K562 (cell line): Measurements from ENCODE around the gene NEMF. TPM values are rescaled to one million over a fixed set of nuclear protein-coding genes. Genes with fewer than 3 reads are reported as not detected.

Experiments used
- ATF1 ChIP-seq, 2 experiments: fragments of 450-650 bp in 1 of 2; IDR thresholded peaks; 2 replicates each; pipeline ENCODE4 v1.6.1; 2016; ENCODE audit warnings: missing compliant biosample characterization in 1 of 2, missing genetic modification characterization in 1 of 2
- BRCA1 ChIP-seq, 2 experiments: fragments of 450-650 bp in 1 of 2; sonication (generic) in 1 of 2; formaldehyde crosslinking in 1 of 2; IDR thresholded peaks; 2 replicates each; pipeline versions ENCODE4 v1.5.0 to v1.6.1; 2017 to 2020; ENCODE audit warnings: mild to moderate bottlenecking in 1 of 2, missing genetic modification reagents in 1 of 2
- CBX2 ChIP-seq: fragments of 200-600 bp; sonication (generic); IDR thresholded peaks from one replicate; pipeline ENCODE4 v1.6.1; 2012; ENCODE audit warnings: mild to moderate bottlenecking, low read length, inconsistent platforms; ENCODE audit not compliant: insufficient read depth, poor library complexity, severe bottlenecking
- CBX3 ChIP-seq, 2 experiments: IDR thresholded peaks; 1 replicate in 1 of 2; 2 replicates in 1 of 2; pipeline ENCODE4 v1.6.1; 2012; ENCODE audit warnings: inconsistent platforms in 2 of 2, low read length in 2 of 2, borderline replicate concordance in 1 of 2, control low read depth in 1 of 2
- DNMT1 ChIP-seq: fragments of 450-650 bp; IDR thresholded peaks from 2 replicates; pipeline ENCODE4 v1.6.1; 2016; ENCODE audit warnings: antibody characterized with exemption, mild to moderate bottlenecking
- GABPA ChIP-seq: fragments of 200-800 bp; sonication (Bioruptor generic); conservative IDR thresholded peaks from 2 replicates; pipeline ENCODE4 v1.6.1; 2016; ENCODE audit warnings: low read depth, missing genetic modification characterization, missing compliant biosample characterization
- HLTF ChIP-seq: fragments of 450-650 bp; IDR thresholded peaks from 2 replicates; pipeline ENCODE4 v1.6.1; 2016
- MCM3 ChIP-seq: fragments of 450-650 bp; IDR thresholded peaks from 2 replicates; pipeline ENCODE4 v1.6.1; 2016
- MYC ChIP-seq, 2 experiments: fragments of 250-450 bp in 1 of 2; sonication (Bioruptor Pico) in 1 of 2; IDR thresholded peaks; 2 replicates each; pipeline versions ENCODE4 v1.5.1 to v1.6.1; 2012 to 2021; ENCODE audit warnings: low read depth in 2 of 2, borderline replicate concordance in 1 of 2, improper control_type of control experiment in 1 of 2, low read length in 1 of 2, mild to moderate bottlenecking in 1 of 2, moderate library complexity in 1 of 2
- NCOA1 ChIP-seq: fragments of 450-650 bp; IDR thresholded peaks from 2 replicates; pipeline ENCODE4 v1.6.1; 2016; ENCODE audit warnings: low read depth
- NCOR1 ChIP-seq: fragments of 450-650 bp; IDR thresholded peaks from 2 replicates; pipeline ENCODE4 v1.6.1; 2016; ENCODE audit warnings: mild to moderate bottlenecking, moderate library complexity
- RB1 ChIP-seq: fragments of 450-650 bp; IDR thresholded peaks from 2 replicates; pipeline ENCODE4 v1.6.1; 2017; ENCODE audit warnings: low read depth, mild to moderate bottlenecking
- RBBP5 ChIP-seq: fragments of 200-600 bp; sonication (generic); IDR thresholded peaks from 2 replicates; pipeline ENCODE4 v1.6.1; 2012; ENCODE audit warnings: borderline replicate concordance, mild to moderate bottlenecking, low read length, control low read depth, inconsistent platforms; ENCODE audit not compliant: insufficient read depth, poor library complexity, severe bottlenecking
- RBM25 ChIP-seq: fragments of 200-400 bp; formaldehyde crosslinking; IDR thresholded peaks from 2 replicates; pipeline ENCODE4 v1.6.1; 2018; ENCODE audit warnings: low read length, low read depth, moderate library complexity; ENCODE audit not compliant: severe bottlenecking
- RFX1 ChIP-seq: fragments of 450-650 bp; IDR thresholded peaks from 2 replicates; pipeline ENCODE4 v1.6.1; 2016; ENCODE audit warnings: mild to moderate bottlenecking, moderate library complexity
- SMARCA4 ChIP-seq: fragments of 450-650 bp; IDR thresholded peaks from 2 replicates; pipeline ENCODE4 v1.6.1; 2016
- SRSF1 ChIP-seq: fragments of 200-400 bp; formaldehyde crosslinking; IDR thresholded peaks from 2 replicates; pipeline ENCODE4 v1.6.1; 2017; ENCODE audit warnings: mild to moderate bottlenecking, low read depth, low read length, moderate library complexity
- TARDBP ChIP-seq: fragments of 450-650 bp; IDR thresholded peaks from 2 replicates; pipeline ENCODE4 v1.6.1; 2016
- TCF7 ChIP-seq: sonication (generic); IDR thresholded peaks from 2 replicates; pipeline ENCODE4 v1.6.1; 2016; ENCODE audit warnings: antibody characterized with exemption, borderline replicate concordance
- ZNF12 ChIP-seq: sonication (generic); formaldehyde crosslinking; IDR thresholded peaks from 2 replicates; pipeline ENCODE4 v1.4.0; 2020; ENCODE audit warnings: mild to moderate bottlenecking, missing genetic modification reagents
- ZNF174 ChIP-seq: fragments of 250-450 bp; sonication (Bioruptor Pico); IDR thresholded peaks from 2 replicates; pipeline ENCODE4 v1.4.0; 2020; ENCODE audit warnings: mild to moderate bottlenecking
- ZNF282 ChIP-seq: sonication (generic); formaldehyde crosslinking; IDR thresholded peaks from 2 replicates; pipeline ENCODE4 v1.8.1; 2023; ENCODE audit warnings: missing genetic modification reagents
- ZNF778 ChIP-seq: fragments of 450-650 bp; formaldehyde crosslinking; IDR thresholded peaks from 2 replicates; pipeline ENCODE4 v1.4.0; 2020; ENCODE audit warnings: mild to moderate bottlenecking, moderate library complexity
- polyA plus RNA-seq, 8 experiments: library from polyadenylated mRNA; depleted of rRNA in 4 of 8; stranded (reverse) in 5 of 8; unstranded in 3 of 8; fragments of >200 nt; fragmentation: Nextera tagmentation in 2 of 8; fragmentation: Illumina TruSeq in 1 of 8; extraction: Ambion mirVana in 2 of 8; extraction: Trizol in 1 of 8; gene quantifications; 2 replicates each; pipeline versions ENCODE4 v1.2.1 to v1.2.3, GENCODE V29; 2011 to 2014; ENCODE audit warnings: inconsistent platforms in 1 of 8, missing spikeins in 1 of 8
- total RNA-seq, 7 experiments: library from RNA; depleted of rRNA in 6 of 7; stranded (reverse); fragments of >200 nt in 6 of 7; fragmentation: Illumina TruSeq in 2 of 7; extraction: Trizol in 2 of 7; gene quantifications; 2 replicates each; pipeline versions ENCODE4 v1.2.1 to v1.2.3, GENCODE V29; 2011 to 2021; ENCODE audit warnings: low replicate concordance in 1 of 7
- TF ChIP-seq, protein P1 (sequence below), 2 experiments: fragments of 250-450 bp in 1 of 2; fragments of 450-650 bp in 1 of 2; sonication (Bioruptor Pico) in 1 of 2; IDR thresholded peaks; 2 replicates each; pipeline versions ENCODE4 v1.6.1 to v1.8.0; 2016 to 2021; ENCODE audit warnings: mild to moderate bottlenecking in 2 of 2, moderate library complexity in 2 of 2, missing compliant biosample characterization in 1 of 2, missing genetic modification characterization in 1 of 2
- TF ChIP-seq, protein P2 (sequence below), 2 experiments: fragments of 450-650 bp; IDR thresholded peaks; 2 replicates each; pipeline ENCODE4 v1.6.1; 2016
- TF ChIP-seq, protein P3 (sequence below): fragments of 450-650 bp; IDR thresholded peaks from 2 replicates; pipeline ENCODE4 v1.6.1; 2017; ENCODE audit warnings: antibody characterized with exemption

NEMF gene
- total and polyA plus RNA-seq, 9 of the 15 experiments (the other 6 are each of a cell fraction or from before 2014, with no cell fraction given) = 38.8 to 94.4 (median 61.0) TPM

DNA sequence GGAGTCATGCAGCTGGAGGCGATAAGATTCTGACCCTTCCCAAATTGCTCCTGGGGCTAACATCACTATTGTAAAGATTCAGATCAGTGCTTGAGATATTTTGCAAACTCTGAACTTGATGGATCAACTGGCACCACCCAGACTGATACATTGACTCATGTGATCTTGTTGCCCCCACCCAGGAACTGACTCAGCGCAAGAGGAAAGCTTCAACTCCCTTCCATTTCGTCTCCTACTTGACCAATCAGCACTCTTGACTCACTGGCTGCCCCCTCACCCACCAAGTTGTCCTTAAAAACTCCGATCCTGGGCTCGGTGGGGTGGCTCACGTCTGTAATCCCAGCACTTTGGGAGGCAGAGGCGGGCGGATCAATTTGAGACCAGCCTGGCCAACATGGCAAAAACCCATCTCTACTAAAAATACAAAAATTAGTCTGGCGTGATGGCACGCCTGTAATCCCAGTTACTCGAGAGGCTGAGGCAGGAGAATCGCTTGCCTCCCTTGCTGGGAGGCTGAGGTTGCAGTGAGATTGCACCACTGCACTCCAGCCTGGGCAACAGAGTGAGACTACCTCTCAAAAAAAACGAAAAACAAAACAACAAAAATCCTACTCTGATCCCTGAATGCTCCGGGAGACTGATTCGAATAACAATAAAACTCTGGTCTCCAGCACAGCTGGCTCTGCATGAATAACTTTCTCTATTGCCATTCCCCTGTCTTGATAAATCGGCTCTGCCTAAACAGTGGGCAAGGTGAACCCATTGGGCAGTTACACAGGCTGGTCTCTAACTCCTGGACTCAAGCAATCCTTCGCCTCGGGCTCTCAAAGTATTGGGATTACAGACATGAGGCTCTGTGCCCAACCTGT lies 30.5 kb upstream of the NEMF start (continued):
- TF ChIP-seq GABPA (tag) (no peak), SMARCA4 (peak; percentile 33), TCF7 (no peak), ZNF174 (CRISPR knock-in tag) (no peak), RB1 (no peak), RBBP5 (no peak), MCM3 (no peak), CBX3 (IDR thresholded peaks at IDR 0.05; ENCODE audit: borderline replicate concordance in 1 of 2, low read length in 2 of 2) (no peak), NCOR1 (no peak), DNMT1 (no peak), RFX1 (no peak), SRSF1 (no peak), BRCA1 (IDR thresholded peaks at IDR 0.05) (no peak), BRCA1 (CRISPR knock-in tag; IDR thresholded peaks at IDR 0.05) (no peak), ZNF282 (no peak), CBX2 (no peak), NCOA1 (no peak), TARDBP (no peak), ZNF778 (CRISPR knock-in tag) (no peak), RBM25 (no peak), ZNF12 (CRISPR knock-in tag) (no peak), HLTF (no peak), ATF1 (CRISPR knock-in tag; IDR thresholded peaks at IDR 0.05) (no peak), ATF1 (tag; IDR thresholded peaks at IDR 0.05) (no peak), MYC (IDR thresholded peaks at IDR 0.05; ENCODE audit: low read depth, low read length) (no peak), MYC (CRISPR knock-in tag; IDR thresholded peaks at IDR 0.05; ENCODE audit: borderline replicate concordance, low read depth) (no peak)
- TF ChIP-seq, protein P1, sequence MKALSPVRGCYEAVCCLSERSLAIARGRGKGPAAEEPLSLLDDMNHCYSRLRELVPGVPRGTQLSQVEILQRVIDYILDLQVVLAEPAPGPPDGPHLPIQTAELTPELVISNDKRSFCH (CRISPR knock-in tag; IDR thresholded peaks at IDR 0.05) = no peak
- TF ChIP-seq, protein P1 (tag; IDR thresholded peaks at IDR 0.05) = no peak
- TF ChIP-seq, protein P2, sequence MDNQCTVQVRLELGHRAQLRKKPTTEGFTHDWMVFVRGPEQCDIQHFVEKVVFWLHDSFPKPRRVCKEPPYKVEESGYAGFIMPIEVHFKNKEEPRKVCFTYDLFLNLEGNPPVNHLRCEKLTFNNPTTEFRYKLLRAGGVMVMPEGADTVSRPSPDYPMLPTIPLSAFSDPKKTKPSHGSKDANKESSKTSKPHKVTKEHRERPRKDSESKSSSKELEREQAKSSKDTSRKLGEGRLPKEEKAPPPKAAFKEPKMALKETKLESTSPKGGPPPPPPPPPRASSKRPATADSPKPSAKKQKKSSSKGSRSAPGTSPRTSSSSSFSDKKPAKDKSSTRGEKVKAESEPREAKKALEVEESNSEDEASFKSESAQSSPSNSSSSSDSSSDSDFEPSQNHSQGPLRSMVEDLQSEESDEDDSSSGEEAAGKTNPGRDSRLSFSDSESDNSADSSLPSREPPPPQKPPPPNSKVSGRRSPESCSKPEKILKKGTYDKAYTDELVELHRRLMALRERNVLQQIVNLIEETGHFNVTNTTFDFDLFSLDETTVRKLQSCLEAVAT (IDR thresholded peaks at IDR 0.05) = no peak
- TF ChIP-seq, protein P3, sequence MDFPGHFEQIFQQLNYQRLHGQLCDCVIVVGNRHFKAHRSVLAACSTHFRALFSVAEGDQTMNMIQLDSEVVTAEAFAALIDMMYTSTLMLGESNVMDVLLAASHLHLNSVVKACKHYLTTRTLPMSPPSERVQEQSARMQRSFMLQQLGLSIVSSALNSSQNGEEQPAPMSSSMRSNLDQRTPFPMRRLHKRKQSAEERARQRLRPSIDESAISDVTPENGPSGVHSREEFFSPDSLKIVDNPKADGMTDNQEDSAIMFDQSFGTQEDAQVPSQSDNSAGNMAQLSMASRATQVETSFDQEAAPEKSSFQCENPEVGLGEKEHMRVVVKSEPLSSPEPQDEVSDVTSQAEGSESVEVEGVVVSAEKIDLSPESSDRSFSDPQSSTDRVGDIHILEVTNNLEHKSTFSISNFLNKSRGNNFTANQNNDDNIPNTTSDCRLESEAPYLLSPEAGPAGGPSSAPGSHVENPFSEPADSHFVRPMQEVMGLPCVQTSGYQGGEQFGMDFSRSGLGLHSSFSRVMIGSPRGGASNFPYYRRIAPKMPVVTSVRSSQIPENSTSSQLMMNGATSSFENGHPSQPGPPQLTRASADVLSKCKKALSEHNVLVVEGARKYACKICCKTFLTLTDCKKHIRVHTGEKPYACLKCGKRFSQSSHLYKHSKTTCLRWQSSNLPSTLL = no peak
